Measurements from ENCODE around the gene ZKSCAN8.
"Not testable (repeated sequence)": the region's sequence is repeated elsewhere in the genome, so short reads cannot be mapped to it uniquely, and the experiment has no call there.

Gene ZKSCAN8

GRCh38 chr6:28141500-28142329, at the start of gene ZKSCAN8:
Gene ZKSCAN8 (plus strand): TSS chr6:28141883. CDS start chr6:28148408, 6,525 bp downstream.
- peak; percentile 77 to 85 for DNase-seq

- DNase-seq = not testable (repeated sequence)
Observed at GRCh38 chr6:28102222-28102621, 39.5 kb upstream of the ZKSCAN8 start.

- DNase-seq = not testable (repeated sequence)
Observed at GRCh38 chr6:28102699-28103098, 39.0 kb upstream of the ZKSCAN8 start.

GRCh38 chr6:28104392-28105244, 37.1 kb upstream of the ZKSCAN8 start:
- peak; percentile 73 to 82 for DNase-seq

- DNase-seq = peak in 1 of 2 donors; percentile 27
Observed at GRCh38 chr6:28105245-28105639, 36.4 kb upstream of the ZKSCAN8 start.

GRCh38 chr6:28107506-28107905, 34.2 kb upstream of the ZKSCAN8 start:
- peak; percentile 35 to 57 for DNase-seq

- DNase-seq = no peak
Observed at GRCh38 chr6:28111964-28112363, 29.7 kb upstream of the ZKSCAN8 start.

- no peak for DNase-seq
Observed at GRCh38 chr6:28115799-28116198, 25.9 kb upstream of the ZKSCAN8 start.

GRCh38 chr6:28117386-28118050, 24.2 kb upstream of the ZKSCAN8 start:
- DNase-seq = no peak

- no peak for DNase-seq
Observed at GRCh38 chr6:28118217-28118616, 23.5 kb upstream of the ZKSCAN8 start.

- no peak for DNase-seq
Observed at GRCh38 chr6:28121876-28122275, 19.8 kb upstream of the ZKSCAN8 start.

- DNase-seq = not testable (repeated sequence)
Observed at GRCh38 chr6:28122283-28122682, 19.4 kb upstream of the ZKSCAN8 start.

- peak; percentile 74 to 80 for DNase-seq
Observed at GRCh38 chr6:28124350-28124970, 17.2 kb upstream of the ZKSCAN8 start, which contains the start of gene ZSCAN16. Gene ZSCAN16 (plus strand): TSS chr6:28124609. CDS start chr6:28125444, 835 bp downstream.

GRCh38 chr6:28124971-28125353, 16.7 kb upstream of the ZKSCAN8 start:
- DNase-seq = no peak

GRCh38 chr6:28125401-28125800, 16.3 kb upstream of the ZKSCAN8 start:
- DNase-seq = no peak

GRCh38 chr6:28134015-28134414, 7.7 kb upstream of the ZKSCAN8 start:
- peak in 1 of 2 donors; percentile 3 for DNase-seq

- DNase-seq = no peak
Observed at GRCh38 chr6:28134716-28135115, 7.0 kb upstream of the ZKSCAN8 start.

- DNase-seq = no peak
Observed at GRCh38 chr6:28135393-28135792, 6.3 kb upstream of the ZKSCAN8 start.

- peak; percentile 83 to 87 for DNase-seq
Observed at GRCh38 chr6:28136585-28137504, 4.8 kb upstream of the ZKSCAN8 start.

GRCh38 chr6:28137505-28137981, 4.1 kb upstream of the ZKSCAN8 start:
- peak; percentile 6 to 61 for DNase-seq

- DNase-seq = no peak
Observed at GRCh38 chr6:28139860-28140543, 1.7 kb upstream of the ZKSCAN8 start.

All from hippocampal formation (tissue), 2 donors.